NCI-H1105 (cell line): Measurements from ENCODE around the gene ALDH1A2.

Source experiments
- DNase-seq: peaks from one replicate; lab custom pipeline; 2025; lab: John Stamatoyannopoulos, UW

The ALDH1A2 gene

GRCh38 chr15:57943171-57943570, 122.3 kb downstream of the ALDH1A2 start:
- no peak for DNase-seq

GRCh38 chr15:57941816-57942215, 123.7 kb downstream of the ALDH1A2 start:
- DNase-seq: no peak

GRCh38 chr15:57932348-57932747, 133.2 kb downstream of the ALDH1A2 start:
- no peak for DNase-seq

GRCh38 chr15:57931570-57931969, 133.9 kb downstream of the ALDH1A2 start:
- no peak for DNase-seq

DNA sequence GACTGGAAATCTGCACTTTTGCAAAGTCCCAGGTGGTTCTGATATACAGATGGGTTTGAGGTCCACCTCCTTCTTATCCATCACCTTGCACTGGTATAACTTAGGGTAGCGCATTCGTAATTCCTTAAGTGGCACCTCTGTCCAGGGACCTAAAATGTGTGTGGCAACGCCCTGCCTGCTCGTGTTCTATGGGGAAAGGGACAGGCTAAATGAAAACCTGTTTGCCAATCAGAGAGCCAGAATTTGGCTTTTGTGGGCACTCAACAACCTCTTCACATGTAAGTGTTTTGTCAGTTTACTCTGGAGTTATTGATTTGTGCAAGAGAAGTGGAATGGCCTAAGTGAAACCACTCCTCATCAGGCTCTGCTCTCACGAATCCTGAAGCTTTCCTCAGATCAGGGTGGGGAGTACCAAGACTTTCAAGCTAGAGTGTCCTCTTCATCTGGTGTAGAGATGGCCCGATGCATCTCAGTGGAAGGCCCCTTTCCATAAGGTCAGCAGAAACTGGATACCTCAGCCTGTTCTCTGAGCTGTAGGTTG, 138.3 kb downstream of the ALDH1A2 start:
- DNase-seq: no peak

DNA sequence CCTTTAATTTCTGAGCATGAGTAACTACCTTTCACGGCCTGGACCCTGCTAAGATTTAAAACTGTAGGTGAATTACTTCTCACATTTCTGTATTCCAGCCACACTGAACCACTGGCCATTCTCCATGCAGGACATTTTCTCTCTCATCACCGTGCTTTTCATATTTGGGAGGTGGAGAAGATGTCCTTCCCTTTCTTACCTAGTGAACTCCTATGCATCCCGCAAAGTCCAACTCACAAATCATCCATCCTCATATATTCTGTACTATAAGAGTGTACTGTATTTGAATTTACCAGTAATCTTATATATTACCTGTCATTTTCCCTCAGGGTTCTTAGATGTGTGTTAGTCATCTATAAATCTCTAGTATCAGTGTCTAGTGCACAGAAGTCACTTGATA, 139.9 kb downstream of the ALDH1A2 start:
- no peak for DNase-seq

DNA sequence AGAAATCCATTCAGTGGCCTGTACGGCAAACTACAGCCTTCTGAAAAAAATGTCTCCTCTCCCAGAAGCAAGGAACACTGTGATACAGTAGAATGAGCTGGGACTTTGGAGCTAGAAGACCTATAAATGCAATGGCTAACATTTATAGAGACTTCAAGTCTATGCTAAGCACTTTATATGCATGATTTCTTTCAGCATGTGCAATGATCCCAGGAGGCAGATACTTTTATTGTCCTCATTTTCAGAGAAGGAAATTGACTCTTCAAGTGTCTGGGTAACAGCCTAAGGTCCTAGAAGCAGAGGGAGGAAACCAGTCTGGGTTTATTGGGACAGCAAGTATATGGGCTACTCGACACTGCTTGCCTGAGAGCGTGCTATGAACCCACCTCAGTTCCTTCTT, 140.9 kb downstream of the ALDH1A2 start:
- no peak for DNase-seq

DNA sequence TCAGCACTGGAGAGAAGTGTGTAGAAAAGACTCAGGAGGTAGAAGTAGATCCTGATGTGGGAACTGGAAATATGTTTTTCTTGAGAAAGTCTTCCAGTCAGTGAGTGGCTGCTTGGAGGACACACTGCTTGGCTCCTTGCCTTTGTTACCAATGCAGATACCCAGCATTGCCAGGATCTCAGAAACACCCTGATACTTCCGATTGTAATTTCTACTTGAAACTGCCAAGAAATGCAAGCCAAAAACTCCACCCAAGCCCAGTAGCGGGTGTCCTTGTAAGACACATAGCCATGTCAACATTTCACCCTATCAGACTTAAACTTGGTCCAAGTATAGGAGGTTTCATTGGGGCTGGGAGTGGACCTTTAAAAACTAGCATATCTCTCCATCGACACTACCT, 141.8 kb downstream of the ALDH1A2 start:
- no peak for DNase-seq

DNA sequence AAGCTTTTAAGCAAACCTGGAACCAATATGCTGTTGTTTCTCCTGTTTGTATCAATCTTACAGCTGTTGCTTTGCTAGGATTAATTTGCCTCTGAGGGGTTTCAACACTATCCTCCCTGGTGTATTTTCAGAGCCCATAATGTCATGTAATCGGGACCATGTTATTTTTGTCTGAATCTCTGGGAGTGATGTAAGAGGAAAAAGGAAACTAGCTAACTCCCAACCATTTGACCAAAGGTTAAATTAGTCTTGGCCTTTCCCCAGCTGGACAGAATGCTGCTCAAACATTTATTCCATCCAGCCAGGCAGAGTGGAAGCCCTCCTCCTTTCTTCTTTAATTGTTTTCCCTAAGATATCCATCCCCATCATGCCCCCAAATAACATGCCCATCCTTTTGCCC, 142.2 kb downstream of the ALDH1A2 start:
- no peak for DNase-seq

GRCh38 chr15:57922776-57923175, 142.7 kb downstream of the ALDH1A2 start:
- no peak for DNase-seq

DNA sequence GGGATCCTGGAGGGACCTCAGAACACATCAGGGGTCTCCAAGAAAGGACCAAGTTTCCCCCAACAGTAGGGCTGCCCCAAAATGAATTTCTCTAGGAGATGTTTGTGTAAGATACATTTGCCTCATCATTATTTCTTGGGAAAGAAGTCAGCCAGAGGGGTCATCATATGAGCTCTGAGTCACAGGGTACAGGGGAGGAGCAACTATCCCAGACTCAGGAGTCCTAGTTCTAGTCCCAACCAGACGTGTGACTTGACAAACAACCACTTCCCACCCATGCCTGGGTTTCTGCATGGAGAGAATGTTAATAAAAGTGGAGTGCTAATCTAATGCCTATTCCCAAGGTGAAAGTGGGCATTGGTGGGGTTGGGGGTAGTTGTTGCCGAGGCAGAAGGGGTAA, 144.1 kb downstream of the ALDH1A2 start:
- DNase-seq: no peak

- DNase-seq: no peak
Observed at GRCh38 chr15:57920911-57921310, 144.6 kb downstream of the ALDH1A2 start.

DNA sequence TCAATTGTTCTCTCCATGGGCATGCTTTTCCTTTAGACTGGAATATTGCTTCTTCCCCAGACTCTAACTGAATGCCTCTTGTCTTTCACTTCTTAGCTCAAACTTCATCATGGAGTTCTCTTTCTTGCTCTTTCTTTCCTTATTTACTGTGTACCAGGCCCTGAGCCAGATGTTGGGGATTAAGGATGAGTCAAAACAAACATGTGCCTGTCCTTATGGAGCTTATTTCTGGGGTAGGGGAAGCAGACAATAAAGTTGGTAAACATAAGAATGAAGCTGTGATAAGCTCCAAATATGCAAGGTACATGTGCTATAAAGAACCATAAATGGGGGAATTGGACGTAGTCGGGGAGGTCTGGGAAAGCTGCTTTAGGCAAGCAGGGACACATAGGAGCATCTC, 145.8 kb downstream of the ALDH1A2 start:
- no peak for DNase-seq

GRCh38 chr15:57917998-57918397, 147.5 kb downstream of the ALDH1A2 start:
- DNase-seq: no peak

DNA sequence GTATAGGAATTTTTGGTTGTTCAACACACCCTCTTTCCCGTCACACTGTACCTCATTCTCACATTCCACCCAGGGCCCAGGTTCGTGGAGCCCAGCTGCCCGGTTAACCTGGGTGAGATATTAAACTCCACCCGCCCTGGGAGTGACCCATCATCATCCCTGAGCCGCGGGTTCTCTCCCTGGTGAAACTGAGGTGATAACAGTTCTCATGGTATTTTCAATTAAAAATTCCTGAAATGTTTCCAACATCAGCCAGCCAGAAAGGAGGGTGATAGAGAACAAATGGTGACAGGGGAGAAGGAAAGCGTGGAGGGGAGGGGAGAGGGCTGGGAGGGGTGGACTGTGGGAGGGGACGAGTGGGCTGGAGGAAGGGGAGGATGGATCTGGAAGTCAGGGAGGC, 148.8 kb downstream of the ALDH1A2 start:
- DNase-seq: no peak

- DNase-seq: no peak
Observed at GRCh38 chr15:57915827-57916531, 149.5 kb downstream of the ALDH1A2 start.

- DNase-seq: no peak
Observed at GRCh38 chr15:57914350-57915055, 151.0 kb downstream of the ALDH1A2 start.

DNA sequence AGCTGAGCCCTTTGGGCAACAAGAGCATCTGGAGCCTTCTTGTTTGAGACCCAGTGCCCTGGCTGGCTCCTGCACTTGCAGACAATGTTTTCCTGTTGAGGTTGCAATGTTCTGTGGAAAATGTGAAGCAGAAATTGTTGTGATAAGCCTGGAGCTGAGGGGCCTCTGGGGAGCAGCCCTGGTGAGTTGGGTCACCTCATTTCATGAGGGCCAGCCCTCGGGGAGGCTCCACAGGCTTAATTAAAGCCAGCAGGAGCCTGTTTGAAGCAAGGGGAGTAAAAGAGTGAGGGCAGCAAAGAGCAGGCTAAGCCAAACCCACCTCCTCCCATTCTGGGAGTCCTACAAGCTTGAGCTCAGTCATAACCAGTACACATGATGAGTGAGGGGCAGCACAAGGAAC, 154.3 kb downstream of the ALDH1A2 start:
- DNase-seq: no peak

DNA sequence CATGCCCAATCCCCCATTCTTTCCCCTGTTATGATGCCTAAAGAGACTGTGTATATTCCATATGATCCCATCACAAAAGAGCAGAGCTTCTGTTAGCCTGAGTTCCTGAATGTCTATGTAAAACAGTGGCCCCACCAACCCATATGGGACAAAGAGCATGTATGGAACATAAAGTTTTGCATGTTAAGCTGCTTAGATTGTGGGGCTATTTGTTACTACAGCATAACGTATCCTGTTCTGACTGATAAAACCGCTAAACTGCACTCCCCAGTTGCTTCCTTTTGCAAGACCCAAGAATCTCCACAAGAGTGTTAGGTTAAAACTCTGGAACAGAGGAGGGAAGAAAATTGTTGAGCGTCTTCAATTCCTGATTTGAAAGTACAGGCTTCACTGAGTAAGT, 154.8 kb downstream of the ALDH1A2 start:
- no peak for DNase-seq

DNA sequence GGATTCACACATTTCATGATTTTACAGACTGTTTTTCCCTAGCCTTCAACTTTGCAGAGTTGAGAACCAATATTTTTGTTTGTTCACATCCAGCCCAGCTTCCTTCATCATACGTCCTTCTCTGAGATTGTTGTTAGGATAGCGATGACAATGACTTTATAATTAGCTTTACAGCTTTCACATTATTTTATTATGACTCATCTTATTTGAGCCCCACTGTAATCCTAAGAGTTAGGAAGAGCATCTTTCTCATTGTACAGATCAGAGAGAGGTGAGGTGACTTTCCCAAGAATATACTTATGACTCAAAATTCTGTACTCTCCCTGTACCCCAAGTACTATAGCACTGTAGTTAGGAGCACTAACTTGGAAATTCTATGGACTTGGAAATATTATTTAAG, 156.1 kb downstream of the ALDH1A2 start:
- DNase-seq: no peak

- no peak for DNase-seq
Observed at GRCh38 chr15:57903626-57904025, 161.9 kb downstream of the ALDH1A2 start.
